Fibroblast of pulmonary artery (primary cell): Measurements from ENCODE around the gene ZFPM1.

ENCODE experiments used
- DNase-seq: peaks from one replicate; pipeline ENCODE4 v3.0.0-alpha.2; 2010; ENCODE audit warnings: low read depth
- H3K4me3 ChIP-seq: replicated peaks from 2 replicates; pipeline ENCODE4 v1.5.1; 2011; ENCODE audit warnings: low read depth, mild to moderate bottlenecking, control low read depth, low read length, moderate library complexity
- TF ChIP-seq, protein P1 (sequence below): IDR thresholded peaks from 2 replicates; pipeline ENCODE4 v1.5.1; 2011; ENCODE audit warnings: mild to moderate bottlenecking, control low read depth, low read length, inconsistent platforms; ENCODE audit errors: missing control alignments

The ZFPM1 gene

DNA sequence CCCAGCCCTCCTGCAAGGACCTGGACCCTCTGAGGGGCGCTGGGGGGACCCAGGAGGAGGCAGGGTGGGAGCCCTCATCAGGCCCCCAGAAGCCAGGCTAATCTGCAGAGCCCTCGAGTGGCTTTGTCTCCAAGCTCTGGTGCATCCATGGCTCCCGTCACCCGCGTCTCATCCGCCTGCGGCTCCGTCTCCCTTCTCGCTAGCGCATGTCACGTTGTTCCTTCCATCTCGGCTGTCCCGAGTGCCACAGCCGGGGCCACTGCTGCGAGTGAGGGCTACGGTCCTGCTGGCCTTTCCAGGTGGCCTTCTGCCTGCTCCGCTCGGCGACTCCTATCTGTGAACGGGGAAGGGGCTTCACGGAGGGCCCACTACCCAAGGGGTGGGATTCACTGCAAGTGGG, 53.6 kb downstream of the ZFPM1 start:
- TF ChIP-seq, protein P1, sequence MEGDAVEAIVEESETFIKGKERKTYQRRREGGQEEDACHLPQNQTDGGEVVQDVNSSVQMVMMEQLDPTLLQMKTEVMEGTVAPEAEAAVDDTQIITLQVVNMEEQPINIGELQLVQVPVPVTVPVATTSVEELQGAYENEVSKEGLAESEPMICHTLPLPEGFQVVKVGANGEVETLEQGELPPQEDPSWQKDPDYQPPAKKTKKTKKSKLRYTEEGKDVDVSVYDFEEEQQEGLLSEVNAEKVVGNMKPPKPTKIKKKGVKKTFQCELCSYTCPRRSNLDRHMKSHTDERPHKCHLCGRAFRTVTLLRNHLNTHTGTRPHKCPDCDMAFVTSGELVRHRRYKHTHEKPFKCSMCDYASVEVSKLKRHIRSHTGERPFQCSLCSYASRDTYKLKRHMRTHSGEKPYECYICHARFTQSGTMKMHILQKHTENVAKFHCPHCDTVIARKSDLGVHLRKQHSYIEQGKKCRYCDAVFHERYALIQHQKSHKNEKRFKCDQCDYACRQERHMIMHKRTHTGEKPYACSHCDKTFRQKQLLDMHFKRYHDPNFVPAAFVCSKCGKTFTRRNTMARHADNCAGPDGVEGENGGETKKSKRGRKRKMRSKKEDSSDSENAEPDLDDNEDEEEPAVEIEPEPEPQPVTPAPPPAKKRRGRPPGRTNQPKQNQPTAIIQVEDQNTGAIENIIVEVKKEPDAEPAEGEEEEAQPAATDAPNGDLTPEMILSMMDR: no peak
- H3K4me3 ChIP-seq: no peak overlapping the region
- DNase-seq: no peak

DNA sequence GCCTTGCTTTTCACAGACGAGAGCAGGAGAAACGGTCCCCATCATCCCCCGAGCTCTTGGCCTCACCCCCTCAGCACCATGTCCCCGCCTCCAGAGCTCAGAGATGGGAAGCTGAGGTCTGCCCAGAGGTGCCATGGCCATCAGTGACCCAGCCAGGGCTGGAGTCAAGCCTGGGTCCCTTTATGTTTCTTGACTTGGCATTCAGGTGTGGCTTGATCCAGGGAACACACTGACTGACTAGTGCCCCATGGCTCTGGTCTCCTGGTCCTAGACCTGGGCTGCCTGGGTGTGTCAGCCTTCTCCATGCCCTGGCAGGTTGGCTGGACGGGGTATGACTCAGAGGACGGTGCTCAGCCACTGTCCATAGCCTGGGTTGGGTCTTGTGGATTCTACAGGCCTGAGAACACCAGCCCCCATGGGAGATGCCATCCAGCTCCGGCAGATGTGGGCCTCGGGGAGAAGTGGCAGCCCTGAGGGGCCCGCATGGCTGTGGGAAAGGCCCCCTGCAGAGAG, 54.2 kb downstream of the ZFPM1 start:
- no peak for DNase-seq
- TF ChIP-seq, protein P1: no peak
- H3K4me3 ChIP-seq: no peak overlapping the region

DNA sequence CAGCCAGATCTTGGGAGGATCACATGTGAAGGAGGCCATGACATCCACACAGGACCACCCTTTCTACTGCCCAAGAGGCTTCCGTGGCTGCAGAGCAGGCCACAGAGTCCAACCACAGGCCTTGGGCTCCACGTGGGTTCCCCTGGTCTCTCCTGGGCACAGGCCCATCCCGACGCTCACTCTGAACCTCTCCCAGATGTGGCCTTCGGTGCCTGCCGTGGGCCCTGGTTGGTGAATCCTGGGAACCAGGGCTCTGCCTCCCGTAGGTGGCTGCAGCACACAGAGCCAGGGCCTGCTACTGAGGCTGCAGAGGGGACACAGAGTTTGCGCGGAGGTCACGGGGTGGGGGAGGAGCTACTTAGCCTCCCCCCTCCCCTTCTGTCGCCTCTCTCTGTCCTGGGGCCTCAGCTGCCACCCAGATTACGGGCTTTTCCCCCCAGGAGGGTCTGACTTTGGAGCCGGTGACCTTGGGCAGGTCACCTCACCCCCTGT, 55.3 kb downstream of the ZFPM1 start:
- TF ChIP-seq, protein P1: no peak
- H3K4me3 ChIP-seq: no peak overlapping the region
- DNase-seq: no peak

DNA sequence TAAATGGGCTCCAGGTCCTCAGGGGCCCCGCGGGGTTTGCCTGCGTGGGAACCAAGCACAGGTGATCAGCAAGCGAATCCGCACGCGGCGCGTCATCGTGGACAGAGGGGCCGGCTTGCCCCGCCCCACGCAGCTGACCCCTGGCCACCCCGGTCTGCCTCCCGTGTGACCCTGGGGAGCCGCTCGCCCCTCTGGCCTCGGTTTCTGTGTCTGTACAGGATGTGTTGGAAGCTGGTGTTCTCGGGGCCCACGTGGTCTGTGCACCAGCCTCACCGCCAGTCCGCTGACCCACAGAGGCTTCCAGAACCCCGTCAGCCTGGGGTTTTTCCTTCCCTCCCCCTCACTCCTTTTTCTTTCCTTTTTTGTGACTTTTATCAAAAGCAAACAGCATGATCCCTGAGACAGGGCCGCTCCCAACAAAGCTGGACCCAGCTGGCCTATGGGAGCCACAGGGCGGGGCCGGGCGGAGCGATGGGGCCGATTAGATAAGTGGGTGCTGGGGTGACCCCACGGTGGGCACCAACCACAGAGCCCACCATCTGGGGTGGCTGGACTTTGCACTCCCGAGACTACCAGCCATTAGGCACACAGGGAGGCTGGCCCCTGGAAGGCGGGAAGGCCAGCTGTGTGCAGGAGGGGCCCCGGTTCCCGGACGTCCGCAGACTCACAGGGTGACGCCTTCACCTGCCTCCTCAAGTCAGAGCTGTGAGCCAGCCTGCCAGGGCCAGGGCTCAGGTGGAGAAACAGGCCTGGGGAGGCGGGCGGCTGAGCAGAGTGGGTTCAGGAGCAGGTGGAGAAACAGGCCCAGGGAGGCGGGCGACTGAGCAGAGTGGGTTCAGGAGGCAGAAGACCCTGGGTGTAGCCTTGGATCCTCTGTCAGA, 56.0 kb downstream of the ZFPM1 start:
- no peak overlapping the region for H3K4me3 ChIP-seq
- TF ChIP-seq, protein P1: no peak
- DNase-seq: no peak

DNA sequence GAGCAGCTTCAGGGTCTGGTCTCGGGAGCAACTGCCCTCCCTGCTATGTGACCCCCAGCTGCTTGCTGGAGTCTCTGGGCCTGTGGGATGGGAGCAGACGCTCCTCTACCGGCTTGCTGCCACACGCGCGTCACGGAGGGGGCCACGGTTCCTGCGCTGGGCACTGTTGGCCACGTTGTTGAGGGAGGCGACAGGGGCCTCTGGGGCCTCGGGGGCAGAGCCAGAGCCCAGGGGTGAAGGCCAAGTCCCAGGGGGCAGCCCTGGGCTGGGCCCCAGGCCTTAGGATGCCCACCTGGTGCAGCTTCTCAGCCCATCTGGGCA, 56.6 kb downstream of the ZFPM1 start:
- TF ChIP-seq, protein P1: no peak
- no peak overlapping the region for H3K4me3 ChIP-seq
- no peak for DNase-seq

DNA sequence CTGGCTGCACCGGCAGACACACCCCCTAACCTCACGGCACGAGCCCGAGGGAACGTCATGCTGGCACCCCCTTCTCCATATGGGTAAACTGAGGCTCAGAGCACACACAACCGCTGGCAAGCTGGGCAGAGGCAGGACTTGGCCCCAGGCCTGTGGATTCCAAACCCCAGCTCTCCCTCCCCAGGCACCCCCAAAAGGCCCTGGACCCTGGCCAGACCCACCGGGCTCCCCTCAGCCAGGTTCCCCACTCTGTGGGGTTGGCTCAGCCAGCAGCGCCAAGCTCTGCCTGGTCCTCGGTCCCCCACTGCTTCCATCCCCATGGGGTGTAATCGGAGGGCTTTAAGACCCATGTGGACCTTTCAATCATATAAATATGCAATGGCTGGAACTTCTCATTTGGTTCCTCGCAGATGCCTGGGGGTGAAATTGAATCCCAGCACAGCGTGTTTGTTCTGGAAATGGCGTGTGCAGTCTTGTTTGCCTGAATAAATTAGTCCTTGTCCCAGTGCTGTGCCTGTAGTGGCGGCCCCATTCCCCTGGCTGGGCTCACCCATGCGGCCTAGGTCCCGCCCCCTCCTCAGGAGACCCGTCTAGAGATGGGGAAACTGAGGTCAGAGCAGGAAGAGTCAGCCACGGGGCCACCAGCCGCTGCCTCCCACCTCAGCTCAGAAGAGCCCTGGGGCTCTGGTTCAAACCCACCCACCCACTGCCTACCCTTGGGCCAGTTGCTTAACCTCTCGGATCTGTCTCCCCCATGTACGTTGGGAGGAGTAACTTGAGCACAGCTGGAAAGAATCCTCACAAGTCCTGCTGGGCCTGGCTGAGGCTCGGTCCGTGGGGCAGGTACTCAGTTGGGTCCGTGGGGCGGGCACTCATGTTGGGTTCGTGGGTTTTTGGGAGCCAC, 57.3 kb downstream of the ZFPM1 start:
- TF ChIP-seq, protein P1: no peak
- H3K4me3 ChIP-seq: no peak overlapping the region
- DNase-seq: no peak
